SK-N-MC (cell line): ENCODE data around the gene LRRC28.
"Not testable (repeated sequence)": the region's sequence is repeated elsewhere in the genome, so short reads cannot be mapped to it uniquely, and the experiment has no call there.

Experiments
- DNase-seq: peaks from one replicate; pipeline ENCODE4 v3.0.0-alpha.2; 2011; ENCODE audit warnings: low read depth, low spot score
- H3K27ac ChIP-seq: fragments of 200-600 bp; sonication (generic); 2 replicates; pipeline ENCODE4 v1.5.1; 2016; ENCODE audit warnings: mixed run types
- H3K36me3 ChIP-seq: fragments of 200-600 bp; sonication (generic); 2 replicates; pipeline ENCODE4 v1.6.1; 2017; ENCODE audit warnings: antibody characterized with exemption, low read length, mixed read lengths; ENCODE audit not compliant: insufficient read depth
- H3K4me3 ChIP-seq: fragments of 200-600 bp; sonication (generic); 2 replicates; pipeline ENCODE4 v1.5.1; 2016
- H3K9ac ChIP-seq: fragments of 200-600 bp; sonication (generic); 2 replicates; pipeline ENCODE4 v1.8.0; 2017; ENCODE audit warnings: mixed run types, mixed read lengths; ENCODE audit not compliant: insufficient read length
- H3K9me3 ChIP-seq: fragments of 200-600 bp; sonication (generic); 2 replicates; pipeline ENCODE4 v1.6.1; 2017; ENCODE audit warnings: low read depth, mild to moderate bottlenecking, antibody characterized with exemption, low read length, moderate library complexity, mixed read lengths
- EZH2 ChIP-seq: fragments of 200-600 bp; sonication (generic); IDR thresholded peaks from one replicate; pipeline ENCODE4 v1.6.1; 2017; ENCODE audit warnings: antibody characterized with exemption
- FOXP2 ChIP-seq: optimal IDR thresholded peaks from 2 replicates; pipeline ENCODE3; 2011; ENCODE audit warnings: mild to moderate bottlenecking, moderate library complexity; ENCODE audit not compliant: insufficient read depth; ENCODE audit errors: extremely low read length, control extremely low read depth
- POLR2AphosphoS5 ChIP-seq: IDR thresholded peaks from 2 replicates; pipeline ENCODE4 v1.6.1; 2012; ENCODE audit warnings: mild to moderate bottlenecking, low read depth, low read length, borderline replicate concordance

Gene LRRC28

DNA sequence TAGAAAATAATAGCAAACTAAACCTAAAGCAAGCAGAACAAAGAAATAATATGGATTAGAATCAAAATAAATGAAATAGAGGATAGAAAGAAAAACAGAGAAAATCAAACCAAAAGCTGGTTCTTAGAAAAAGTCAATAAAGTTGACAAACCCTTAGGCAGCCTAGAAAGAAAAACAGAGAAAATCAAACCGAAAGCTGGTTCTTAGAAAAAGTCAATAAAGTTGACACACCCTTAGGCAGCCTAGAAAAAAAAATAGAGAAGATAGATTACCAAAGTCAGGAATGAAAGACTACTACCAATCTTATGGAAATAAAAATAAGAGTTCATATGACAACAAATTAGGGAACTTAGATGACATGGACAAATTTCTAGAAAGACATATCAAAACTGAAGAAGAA is 142.4 kb downstream of the LRRC28 start:
- Histone ChIP-seq H3K36me3 (no peaks in the 10 kb centered on the region), H3K9me3 (no peaks in the 10 kb centered on the region; the same call in 1 of the 2 replicates), H3K9ac (no peak overlapping the region), H3K27ac (no peak overlapping the region), H3K4me3 (no peak overlapping the region)
- TF ChIP-seq FOXP2 (no peak), POLR2AphosphoS5 (no peak), EZH2 (no peak)
- no peak for DNase-seq

GRCh38 chr15:99396375-99396774 is 145.1 kb downstream of the LRRC28 start:
- H3K4me3 ChIP-seq = no peak overlapping the region
- no peak overlapping the region for H3K9ac ChIP-seq
- no peaks in the 10 kb centered on the region; the same call in 1 of the 2 replicates for H3K9me3 ChIP-seq
- H3K36me3 ChIP-seq = no peaks in the 10 kb centered on the region
- DNase-seq = no peak
- no peak overlapping the region for H3K27ac ChIP-seq
- TF ChIP-seq POLR2AphosphoS5 (no peak), EZH2 (no peak), FOXP2 (no peak)

DNA sequence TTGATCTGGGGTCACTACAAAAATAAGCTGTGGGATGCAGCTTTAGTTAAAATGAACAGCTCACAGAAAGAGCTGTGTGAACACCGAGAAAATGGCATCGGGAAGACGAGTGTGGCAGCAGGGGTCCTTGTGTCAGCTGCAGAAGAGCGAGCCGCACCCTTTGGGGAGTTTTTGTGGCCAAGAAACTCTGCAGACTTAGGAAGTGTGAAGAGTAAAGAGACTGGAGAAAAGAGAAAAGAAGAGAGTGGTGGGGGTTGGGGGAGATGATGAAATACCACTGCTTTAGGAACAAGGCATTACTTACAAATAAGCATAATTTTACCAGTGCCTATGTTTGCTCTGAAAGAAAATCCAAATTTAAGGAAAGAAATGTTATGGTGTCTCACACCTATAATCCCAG is 147.8 kb downstream of the LRRC28 start:
- peak; percentile 34 for DNase-seq
- Histone ChIP-seq H3K36me3 (no peaks in the 10 kb centered on the region), H3K27ac (peak overlapping the region; percentile 82), H3K9ac (peak overlapping the region; percentile 24), H3K4me3 (peak overlapping the region; percentile 51), H3K9me3 (no peaks in the 10 kb centered on the region)
- no peak for TF ChIP-seq EZH2
- TF ChIP-seq POLR2AphosphoS5 = no peak
- no peak for TF ChIP-seq FOXP2

GRCh38 chr15:99399618-99400017 is 148.3 kb downstream of the LRRC28 start:
- TF ChIP-seq POLR2AphosphoS5 (no peak), FOXP2 (no peak), EZH2 (no peak)

DNA sequence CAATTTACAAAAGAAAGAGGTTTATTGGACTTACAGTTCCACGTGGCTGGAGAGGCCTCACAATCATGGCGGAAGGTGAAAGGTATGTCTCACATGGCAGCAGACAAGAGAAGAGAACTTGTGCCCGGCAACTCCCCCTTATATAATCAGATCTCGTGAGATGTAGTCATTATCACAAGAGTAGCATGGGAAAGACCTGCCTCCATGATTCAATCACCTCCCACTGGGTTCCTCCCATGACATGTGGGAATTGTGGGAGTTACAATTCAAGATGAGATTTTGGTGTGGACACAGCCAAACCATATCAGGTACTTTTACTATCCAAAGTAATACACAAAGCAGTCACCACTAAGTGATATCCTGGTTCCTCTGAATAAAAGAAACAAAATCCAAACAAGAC is 149.9 kb downstream of the LRRC28 start:
- H3K4me3 ChIP-seq, H3K9me3 ChIP-seq, H3K36me3 ChIP-seq, H3K9ac ChIP-seq, DNase-seq: not testable (repeated sequence)
- H3K27ac ChIP-seq = peak overlapping the region; percentile 63

More at GRCh38 chr15:99399618-99400017, 148.3 kb downstream of the LRRC28 start:
- no peak overlapping the region for H3K4me3 ChIP-seq
- peak overlapping the region; percentile 82; the same call in 1 of the 2 replicates for H3K27ac ChIP-seq
- H3K9me3 ChIP-seq = no peaks in the 10 kb centered on the region
- no peak overlapping the region for H3K9ac ChIP-seq
- H3K36me3 ChIP-seq = no peaks in the 10 kb centered on the region
- DNase-seq = no peak

- Histone ChIP-seq H3K36me3 (no peaks in the 10 kb centered on the region), H3K4me3 (no peak overlapping the region), H3K27ac (peak overlapping the region; percentile 63), H3K9ac (peak overlapping the region; percentile 33), H3K9me3 (no peaks in the 10 kb centered on the region)
- TF ChIP-seq EZH2 (no peak), FOXP2 (no peak), POLR2AphosphoS5 (no peak)
- DNase-seq = no peak
Observed at GRCh38 chr15:99402014-99402729, 150.9 kb downstream of the LRRC28 start.

- Histone ChIP-seq H3K9me3 (no peaks in the 10 kb centered on the region), H3K9ac (no peak overlapping the region), H3K36me3 (no peaks in the 10 kb centered on the region), H3K27ac (peak overlapping the region; percentile 37; the same call in 1 of the 2 replicates), H3K4me3 (no peak overlapping the region)
- TF ChIP-seq FOXP2 (no peak), EZH2 (no peak), POLR2AphosphoS5 (no peak)
- DNase-seq = no peak
Observed at GRCh38 chr15:99403597-99403996, 152.3 kb downstream of the LRRC28 start.

DNA sequence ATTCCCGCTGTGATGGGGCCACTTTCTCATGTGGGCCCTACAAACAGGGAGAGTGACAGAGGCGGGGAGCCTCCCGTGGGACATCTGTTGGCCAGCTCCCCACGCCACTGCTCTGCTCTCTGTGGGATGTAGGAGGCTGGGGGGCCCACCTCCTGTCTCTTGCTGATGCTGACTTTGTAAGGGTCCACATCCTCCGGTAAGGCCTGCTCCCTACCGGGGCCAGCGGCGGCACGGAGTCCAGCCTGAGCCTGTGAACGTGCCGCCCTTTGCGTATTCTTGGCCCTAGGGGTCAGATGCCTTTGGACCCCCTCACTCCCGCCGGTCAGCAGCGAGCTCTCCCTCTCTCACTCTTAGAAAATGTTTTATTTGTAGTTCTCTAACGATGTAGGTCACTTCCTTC is 153.2 kb downstream of the LRRC28 start:
- no peak overlapping the region for H3K9ac ChIP-seq
- no peak for DNase-seq
- TF ChIP-seq FOXP2 (peak; percentile 66), POLR2AphosphoS5 (no peak)
- peak overlapping the region; percentile 10; the same call in 1 of the 2 replicates for H3K4me3 ChIP-seq
- H3K9me3 ChIP-seq = no peaks in the 10 kb centered on the region
- H3K27ac ChIP-seq = peak overlapping the region; percentile 17; the same call in 1 of the 2 replicates
- no peaks in the 10 kb centered on the region for H3K36me3 ChIP-seq

DNA sequence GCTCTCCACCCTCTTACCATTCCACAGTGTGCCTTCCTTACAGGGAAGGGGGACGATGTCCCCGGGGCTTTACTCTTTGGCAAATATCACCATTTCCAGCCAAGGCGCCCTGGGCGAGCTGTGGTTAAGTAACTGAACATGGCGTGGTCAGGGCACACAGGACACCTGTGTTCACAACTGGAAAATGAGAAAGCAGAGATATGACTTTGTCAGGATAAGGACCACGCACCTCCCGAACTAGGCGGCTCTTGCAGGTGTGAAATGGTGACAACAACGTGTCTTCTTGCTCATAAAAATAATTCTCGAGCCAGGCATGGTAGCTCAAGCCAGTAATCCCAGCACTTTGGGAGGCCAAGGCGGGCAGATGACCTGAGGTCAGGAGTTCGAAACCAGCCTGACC is 154.8 kb downstream of the LRRC28 start:
- no peak overlapping the region for H3K4me3 ChIP-seq
- TF ChIP-seq EZH2 (no peak), FOXP2 (no peak), POLR2AphosphoS5 (no peak)

More for the DNA sequence above, 154.8 kb downstream of the LRRC28 start:
- H3K9me3 ChIP-seq = no peaks in the 10 kb centered on the region
- DNase-seq = no peak
- H3K9ac ChIP-seq = no peak overlapping the region
- H3K27ac ChIP-seq = no peak overlapping the region
- no peaks in the 10 kb centered on the region for H3K36me3 ChIP-seq
